Measurements from ENCODE around the gene AMBP. TPM values are rescaled to one million over a fixed set of nuclear protein-coding genes. Genes with fewer than 3 reads are reported as not detected.
A peak's percentile ranks its signal among the peaks of the same experiment; 100 is the strongest.

Gene AMBP
- total and polyA plus RNA-seq, 2 of the 13 experiments (the other 11 are each of a cell fraction or from before 2014, with no cell fraction given) = 1,510 to 2,580 TPM

DNA sequence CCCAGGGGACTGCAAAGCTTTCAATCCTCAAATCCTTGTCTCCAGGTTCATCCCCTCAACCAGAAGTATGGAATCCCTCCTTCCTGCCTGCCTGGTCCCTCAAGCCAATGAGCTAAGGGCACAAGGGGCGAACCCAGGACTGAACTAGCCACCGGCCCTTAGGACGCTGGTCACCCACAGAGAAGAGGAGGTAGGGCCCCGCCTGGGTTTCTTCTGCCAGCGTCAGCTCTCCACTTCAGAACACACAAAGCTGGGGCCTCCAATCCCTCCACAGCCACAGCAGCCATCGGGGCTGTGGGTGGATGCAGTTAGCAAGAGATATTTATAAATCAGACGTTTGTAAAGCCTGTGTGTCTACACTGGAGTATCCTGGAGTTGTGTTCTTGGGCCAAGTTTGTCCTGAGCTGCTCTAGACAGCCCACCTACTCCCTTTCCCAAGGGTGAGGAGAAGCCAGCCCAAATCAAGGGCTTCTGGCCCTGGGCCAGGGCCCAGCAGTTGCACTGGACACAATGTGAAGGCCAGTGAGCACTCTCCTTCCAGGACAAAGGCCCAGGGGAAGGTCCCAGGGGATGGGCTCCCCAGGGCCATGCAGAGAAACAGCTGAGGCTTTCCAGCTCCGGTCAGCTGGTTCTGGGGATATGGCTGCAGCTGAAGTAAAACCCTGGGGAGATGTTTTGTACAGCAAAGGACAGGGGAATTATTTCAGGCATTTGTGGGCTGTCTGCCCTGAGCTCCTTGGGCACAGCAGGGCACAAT lies 18.9 kb downstream of the AMBP start (continued):
- TF ChIP-seq, protein P1, sequence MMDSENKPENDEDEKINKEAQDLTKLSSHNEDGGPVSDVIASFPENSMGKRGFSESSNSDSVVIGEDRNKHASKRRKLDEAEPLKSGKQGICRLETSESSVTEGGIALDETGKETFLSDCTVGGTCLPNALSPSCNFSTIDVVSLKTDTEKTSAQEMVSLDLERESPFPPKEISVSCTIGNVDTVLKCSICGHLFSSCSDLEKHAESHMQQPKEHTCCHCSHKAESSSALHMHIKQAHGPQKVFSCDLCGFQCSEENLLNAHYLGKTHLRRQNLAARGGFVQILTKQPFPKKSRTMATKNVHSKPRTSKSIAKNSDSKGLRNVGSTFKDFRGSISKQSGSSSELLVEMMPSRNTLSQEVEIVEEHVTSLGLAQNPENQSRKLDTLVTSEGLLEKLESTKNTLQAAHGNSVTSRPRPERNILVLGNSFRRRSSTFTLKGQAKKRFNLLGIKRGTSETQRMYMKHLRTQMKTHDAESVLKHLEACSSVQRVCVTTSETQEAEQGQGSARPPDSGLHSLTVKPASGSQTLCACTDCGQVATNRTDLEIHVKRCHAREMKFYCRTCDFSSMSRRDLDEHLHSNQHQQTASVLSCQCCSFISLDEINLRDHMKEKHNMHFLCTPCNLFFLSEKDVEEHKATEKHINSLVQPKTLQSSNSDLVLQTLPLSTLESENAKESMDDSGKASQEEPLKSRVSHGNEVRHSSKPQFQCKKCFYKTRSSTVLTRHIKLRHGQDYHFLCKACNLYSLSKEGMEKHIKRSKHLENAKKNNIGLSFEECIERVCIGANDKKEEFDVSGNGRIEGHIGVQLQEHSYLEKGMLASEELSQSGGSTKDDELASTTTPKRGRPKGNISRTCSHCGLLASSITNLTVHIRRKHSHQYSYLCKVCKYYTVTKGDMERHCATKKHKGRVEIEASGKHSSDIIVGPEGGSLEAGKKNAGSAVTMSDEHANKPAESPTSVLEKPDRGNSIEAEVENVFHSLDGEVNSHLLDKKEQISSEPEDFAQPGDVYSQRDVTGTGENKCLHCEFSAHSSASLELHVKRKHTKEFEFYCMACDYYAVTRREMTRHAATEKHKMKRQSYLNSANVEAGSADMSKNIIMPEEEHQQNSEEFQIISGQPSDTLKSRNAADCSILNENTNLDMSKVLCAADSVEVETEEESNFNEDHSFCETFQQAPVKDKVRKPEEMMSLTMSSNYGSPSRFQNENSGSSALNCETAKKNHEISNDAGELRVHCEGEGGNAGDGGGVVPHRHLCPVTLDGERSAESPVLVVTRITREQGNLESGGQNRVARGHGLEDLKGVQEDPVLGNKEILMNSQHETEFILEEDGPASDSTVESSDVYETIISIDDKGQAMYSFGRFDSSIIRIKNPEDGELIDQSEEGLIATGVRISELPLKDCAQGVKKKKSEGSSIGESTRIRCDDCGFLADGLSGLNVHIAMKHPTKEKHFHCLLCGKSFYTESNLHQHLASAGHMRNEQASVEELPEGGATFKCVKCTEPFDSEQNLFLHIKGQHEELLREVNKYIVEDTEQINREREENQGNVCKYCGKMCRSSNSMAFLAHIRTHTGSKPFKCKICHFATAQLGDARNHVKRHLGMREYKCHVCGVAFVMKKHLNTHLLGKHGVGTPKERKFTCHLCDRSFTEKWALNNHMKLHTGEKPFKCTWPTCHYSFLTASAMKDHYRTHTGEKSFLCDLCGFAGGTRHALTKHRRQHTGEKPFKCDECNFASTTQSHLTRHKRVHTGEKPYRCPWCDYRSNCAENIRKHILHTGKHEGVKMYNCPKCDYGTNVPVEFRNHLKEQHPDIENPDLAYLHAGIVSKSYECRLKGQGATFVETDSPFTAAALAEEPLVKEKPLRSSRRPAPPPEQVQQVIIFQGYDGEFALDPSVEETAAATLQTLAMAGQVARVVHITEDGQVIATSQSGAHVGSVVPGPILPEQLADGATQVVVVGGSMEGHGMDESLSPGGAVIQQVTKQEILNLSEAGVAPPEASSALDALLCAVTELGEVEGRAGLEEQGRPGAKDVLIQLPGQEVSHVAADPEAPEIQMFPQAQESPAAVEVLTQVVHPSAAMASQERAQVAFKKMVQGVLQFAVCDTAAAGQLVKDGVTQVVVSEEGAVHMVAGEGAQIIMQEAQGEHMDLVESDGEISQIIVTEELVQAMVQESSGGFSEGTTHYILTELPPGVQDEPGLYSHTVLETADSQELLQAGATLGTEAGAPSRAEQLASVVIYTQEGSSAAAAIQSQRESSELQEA (CRISPR knock-in tag; IDR thresholded peaks at IDR 0.05; ENCODE audit: not compliant biosample characterization) = no peak
- TF ChIP-seq CHD2 (IDR thresholded peaks at IDR 0.05; ENCODE audit: low read depth, low read length) (no peak), HMG20B (CRISPR knock-in tag; conservative IDR thresholded peaks at IDR 0.05) (no peak), MTF1 (CRISPR knock-in tag; IDR thresholded peaks at IDR 0.05) (no peak), ZNF44 (CRISPR knock-in tag; IDR thresholded peaks at IDR 0.05) (no peak), ZNF30 (CRISPR knock-in tag; IDR thresholded peaks at IDR 0.05) (no peak), JDP2 (CRISPR knock-in tag; IDR thresholded peaks at IDR 0.05; ENCODE audit: borderline replicate concordance) (no peak), ZNF350 (CRISPR knock-in tag; IDR thresholded peaks at IDR 0.05; ENCODE audit: borderline replicate concordance, low read depth) (peak; percentile 50; the same call in 1 of the 2 replicates), MYC (CRISPR knock-in tag; IDR thresholded peaks at IDR 0.05; ENCODE audit: borderline replicate concordance) (no peak)
- TF ChIP-seq, protein P2, sequence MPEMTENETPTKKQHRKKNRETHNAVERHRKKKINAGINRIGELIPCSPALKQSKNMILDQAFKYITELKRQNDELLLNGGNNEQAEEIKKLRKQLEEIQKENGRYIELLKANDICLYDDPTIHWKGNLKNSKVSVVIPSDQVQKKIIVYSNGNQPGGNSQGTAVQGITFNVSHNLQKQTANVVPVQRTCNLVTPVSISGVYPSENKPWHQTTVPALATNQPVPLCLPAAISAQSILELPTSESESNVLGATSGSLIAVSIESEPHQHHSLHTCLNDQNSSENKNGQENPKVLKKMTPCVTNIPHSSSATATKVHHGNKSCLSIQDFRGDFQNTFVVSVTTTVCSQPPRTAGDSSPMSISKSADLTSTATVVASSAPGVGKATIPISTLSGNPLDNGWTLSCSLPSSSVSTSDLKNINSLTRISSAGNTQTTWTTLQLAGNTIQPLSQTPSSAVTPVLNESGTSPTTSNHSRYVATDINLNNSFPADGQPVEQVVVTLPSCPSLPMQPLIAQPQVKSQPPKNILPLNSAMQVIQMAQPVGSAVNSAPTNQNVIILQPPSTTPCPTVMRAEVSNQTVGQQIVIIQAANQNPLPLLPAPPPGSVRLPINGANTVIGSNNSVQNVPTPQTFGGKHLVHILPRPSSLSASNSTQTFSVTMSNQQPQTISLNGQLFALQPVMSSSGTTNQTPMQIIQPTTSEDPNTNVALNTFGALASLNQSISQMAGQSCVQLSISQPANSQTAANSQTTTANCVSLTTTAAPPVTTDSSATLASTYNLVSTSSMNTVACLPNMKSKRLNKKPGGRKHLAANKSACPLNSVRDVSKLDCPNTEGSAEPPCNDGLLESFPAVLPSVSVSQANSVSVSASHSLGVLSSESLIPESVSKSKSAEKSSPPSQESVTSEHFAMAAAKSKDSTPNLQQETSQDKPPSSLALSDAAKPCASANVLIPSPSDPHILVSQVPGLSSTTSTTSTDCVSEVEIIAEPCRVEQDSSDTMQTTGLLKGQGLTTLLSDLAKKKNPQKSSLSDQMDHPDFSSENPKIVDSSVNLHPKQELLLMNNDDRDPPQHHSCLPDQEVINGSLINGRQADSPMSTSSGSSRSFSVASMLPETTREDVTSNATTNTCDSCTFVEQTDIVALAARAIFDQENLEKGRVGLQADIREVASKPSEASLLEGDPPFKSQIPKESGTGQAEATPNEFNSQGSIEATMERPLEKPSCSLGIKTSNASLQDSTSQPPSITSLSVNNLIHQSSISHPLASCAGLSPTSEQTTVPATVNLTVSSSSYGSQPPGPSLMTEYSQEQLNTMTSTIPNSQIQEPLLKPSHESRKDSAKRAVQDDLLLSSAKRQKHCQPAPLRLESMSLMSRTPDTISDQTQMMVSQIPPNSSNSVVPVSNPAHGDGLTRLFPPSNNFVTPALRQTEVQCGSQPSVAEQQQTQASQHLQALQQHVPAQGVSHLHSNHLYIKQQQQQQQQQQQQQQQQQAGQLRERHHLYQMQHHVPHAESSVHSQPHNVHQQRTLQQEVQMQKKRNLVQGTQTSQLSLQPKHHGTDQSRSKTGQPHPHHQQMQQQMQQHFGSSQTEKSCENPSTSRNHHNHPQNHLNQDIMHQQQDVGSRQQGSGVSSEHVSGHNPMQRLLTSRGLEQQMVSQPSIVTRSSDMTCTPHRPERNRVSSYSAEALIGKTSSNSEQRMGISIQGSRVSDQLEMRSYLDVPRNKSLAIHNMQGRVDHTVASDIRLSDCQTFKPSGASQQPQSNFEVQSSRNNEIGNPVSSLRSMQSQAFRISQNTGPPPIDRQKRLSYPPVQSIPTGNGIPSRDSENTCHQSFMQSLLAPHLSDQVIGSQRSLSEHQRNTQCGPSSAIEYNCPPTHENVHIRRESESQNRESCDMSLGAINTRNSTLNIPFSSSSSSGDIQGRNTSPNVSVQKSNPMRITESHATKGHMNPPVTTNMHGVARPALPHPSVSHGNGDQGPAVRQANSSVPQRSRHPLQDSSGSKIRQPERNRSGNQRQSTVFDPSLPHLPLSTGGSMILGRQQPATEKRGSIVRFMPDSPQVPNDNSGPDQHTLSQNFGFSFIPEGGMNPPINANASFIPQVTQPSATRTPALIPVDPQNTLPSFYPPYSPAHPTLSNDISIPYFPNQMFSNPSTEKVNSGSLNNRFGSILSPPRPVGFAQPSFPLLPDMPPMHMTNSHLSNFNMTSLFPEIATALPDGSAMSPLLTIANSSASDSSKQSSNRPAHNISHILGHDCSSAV (CRISPR knock-in tag; IDR thresholded peaks at IDR 0.05; ENCODE audit: borderline replicate concordance) = no peak
